Measurements from ENCODE around the gene CHAT.

CHAT gene

GRCh38 chr10:49629431-49629881 is 15.6 kb downstream of the CHAT start:
- no peaks in the 10 kb centered on the region for H3K79me2 ChIP-seq (ENCODE audit: control insufficient read depth, low read length)
- H3K9me2 ChIP-seq (replicated peaks; ENCODE audit: control insufficient read depth, low read length): no peaks in the 10 kb centered on the region
- no peaks in the 10 kb centered on the region for H3K36me3 ChIP-seq (ENCODE audit: control insufficient read depth, low read length)
- no peak overlapping the region for H3K4me3 ChIP-seq (ENCODE audit: low read length)
- H3F3A ChIP-seq (ENCODE audit: control insufficient read depth, insufficient read depth): no peaks in the 10 kb centered on the region
- no peaks in the 10 kb centered on the region; the same call in 1 of the 2 replicates for H3K27me3 ChIP-seq (ENCODE audit: control insufficient read depth, low read length)
- TF ChIP-seq, protein P1, sequence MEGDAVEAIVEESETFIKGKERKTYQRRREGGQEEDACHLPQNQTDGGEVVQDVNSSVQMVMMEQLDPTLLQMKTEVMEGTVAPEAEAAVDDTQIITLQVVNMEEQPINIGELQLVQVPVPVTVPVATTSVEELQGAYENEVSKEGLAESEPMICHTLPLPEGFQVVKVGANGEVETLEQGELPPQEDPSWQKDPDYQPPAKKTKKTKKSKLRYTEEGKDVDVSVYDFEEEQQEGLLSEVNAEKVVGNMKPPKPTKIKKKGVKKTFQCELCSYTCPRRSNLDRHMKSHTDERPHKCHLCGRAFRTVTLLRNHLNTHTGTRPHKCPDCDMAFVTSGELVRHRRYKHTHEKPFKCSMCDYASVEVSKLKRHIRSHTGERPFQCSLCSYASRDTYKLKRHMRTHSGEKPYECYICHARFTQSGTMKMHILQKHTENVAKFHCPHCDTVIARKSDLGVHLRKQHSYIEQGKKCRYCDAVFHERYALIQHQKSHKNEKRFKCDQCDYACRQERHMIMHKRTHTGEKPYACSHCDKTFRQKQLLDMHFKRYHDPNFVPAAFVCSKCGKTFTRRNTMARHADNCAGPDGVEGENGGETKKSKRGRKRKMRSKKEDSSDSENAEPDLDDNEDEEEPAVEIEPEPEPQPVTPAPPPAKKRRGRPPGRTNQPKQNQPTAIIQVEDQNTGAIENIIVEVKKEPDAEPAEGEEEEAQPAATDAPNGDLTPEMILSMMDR (IDR thresholded peaks at IDR 0.05; ENCODE audit: low read depth, low read length, poor library complexity, severe bottlenecking): no peak
- no peak for TF ChIP-seq EZH2phosphoT487 (IDR thresholded peaks at IDR 0.05; ENCODE audit: borderline replicate concordance, low read length)
- H3K27ac ChIP-seq (ENCODE audit: low read depth, low read length): no peak overlapping the region
- H4K20me1 ChIP-seq (ENCODE audit: control insufficient read depth, insufficient read depth, low read depth, low read length): no peaks in the 10 kb centered on the region
- no peaks in the 10 kb centered on the region for H3K9me3 ChIP-seq (ENCODE audit: control insufficient read depth, insufficient read depth, low read length)
- no peaks in the 10 kb centered on the region for H3K4me1 ChIP-seq (ENCODE audit: control insufficient read depth, low read length)
- H3K4me2 ChIP-seq (ENCODE audit: low read length): no peak overlapping the region

GRCh38 chr10:49631975-49632374 is 18.1 kb downstream of the CHAT start:
- no peaks in the 10 kb centered on the region for H3K9me2 ChIP-seq (replicated peaks; ENCODE audit: control insufficient read depth, low read length)
- H3F3A ChIP-seq (ENCODE audit: control insufficient read depth, insufficient read depth): no peaks in the 10 kb centered on the region
- no peak overlapping the region for H3K4me3 ChIP-seq (ENCODE audit: low read length)
- H3K36me3 ChIP-seq (ENCODE audit: control insufficient read depth, low read length): no peaks in the 10 kb centered on the region
- no peak for TF ChIP-seq EZH2phosphoT487 (IDR thresholded peaks at IDR 0.05; ENCODE audit: borderline replicate concordance, low read length)
- TF ChIP-seq, protein P1 (IDR thresholded peaks at IDR 0.05; ENCODE audit: low read depth, low read length, poor library complexity, severe bottlenecking): no peak
- no peaks in the 10 kb centered on the region for H4K20me1 ChIP-seq (ENCODE audit: control insufficient read depth, insufficient read depth, low read depth, low read length)
- H3K4me1 ChIP-seq (ENCODE audit: control insufficient read depth, low read length): no peaks in the 10 kb centered on the region
- no peaks in the 10 kb centered on the region for H3K79me2 ChIP-seq (ENCODE audit: control insufficient read depth, low read length)
- peaks cover 9% of the 10 kb centered on the region for H3K27me3 ChIP-seq (ENCODE audit: control insufficient read depth, low read length)
- no peak overlapping the region for H3K27ac ChIP-seq (ENCODE audit: low read depth, low read length)
- H3K9me3 ChIP-seq (ENCODE audit: control insufficient read depth, insufficient read depth, low read length): no peaks in the 10 kb centered on the region
- H3K4me2 ChIP-seq (ENCODE audit: low read length): no peak overlapping the region

- H3F3A ChIP-seq (ENCODE audit: control insufficient read depth, insufficient read depth): no peaks in the 10 kb centered on the region
- H3K4me1 ChIP-seq (ENCODE audit: control insufficient read depth, low read length): no peaks in the 10 kb centered on the region
- peaks cover 15% of the 10 kb centered on the region for H3K27me3 ChIP-seq (ENCODE audit: control insufficient read depth, low read length)
- H3K4me3 ChIP-seq (ENCODE audit: low read length): no peak overlapping the region
- H3K4me2 ChIP-seq (ENCODE audit: low read length): no peak overlapping the region
- no peak for TF ChIP-seq EZH2phosphoT487 (IDR thresholded peaks at IDR 0.05; ENCODE audit: borderline replicate concordance, low read length)
- TF ChIP-seq, protein P1 (IDR thresholded peaks at IDR 0.05; ENCODE audit: low read depth, low read length, poor library complexity, severe bottlenecking): no peak
- H3K27ac ChIP-seq (ENCODE audit: low read depth, low read length): no peak overlapping the region
- no peaks in the 10 kb centered on the region for H3K9me3 ChIP-seq (ENCODE audit: control insufficient read depth, insufficient read depth, low read length)
- H3K9me2 ChIP-seq (replicated peaks; ENCODE audit: control insufficient read depth, low read length): no peaks in the 10 kb centered on the region
- H4K20me1 ChIP-seq (ENCODE audit: control insufficient read depth, insufficient read depth, low read depth, low read length): no peaks in the 10 kb centered on the region
- H3K36me3 ChIP-seq (ENCODE audit: control insufficient read depth, low read length): no peaks in the 10 kb centered on the region
- no peaks in the 10 kb centered on the region for H3K79me2 ChIP-seq (ENCODE audit: control insufficient read depth, low read length)
These were observed 18.8 kb downstream of the CHAT start for GRCh38 chr10:49632406-49633317.
